Measurements from ENCODE around the gene DLG5.

DNA sequence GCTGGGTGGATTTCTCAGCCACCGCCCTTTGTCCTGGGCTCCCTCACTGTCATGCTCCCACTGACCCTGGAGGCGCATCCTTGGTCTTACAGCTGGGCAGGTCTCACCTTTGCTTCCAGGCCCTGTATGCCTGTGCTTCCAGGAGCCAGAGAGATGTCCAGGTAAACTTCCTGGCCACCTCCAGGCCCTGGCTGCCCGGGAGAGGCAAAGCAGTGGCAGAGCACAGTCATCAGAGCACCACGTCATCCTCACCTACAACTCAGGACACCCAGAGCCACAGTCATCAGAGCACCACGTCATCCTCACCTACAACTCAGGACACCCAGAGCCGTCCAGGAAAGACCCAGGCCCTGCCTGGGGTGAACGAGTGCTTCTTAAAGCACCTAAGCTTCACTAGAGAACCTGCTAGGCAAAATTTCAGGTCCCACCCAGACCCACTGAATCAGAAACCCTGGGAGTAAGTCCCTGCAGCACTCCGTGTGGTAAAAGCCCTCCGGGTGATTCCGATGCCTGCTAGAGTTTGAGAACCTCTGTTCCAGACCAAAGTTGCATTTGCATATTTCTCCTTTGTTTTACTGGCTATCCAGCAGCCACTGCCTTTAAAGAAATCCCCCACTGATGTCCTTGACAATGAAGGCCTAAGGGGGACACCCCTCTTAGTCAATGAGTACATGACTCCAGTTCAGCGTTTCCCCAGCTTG, 62.3 kb downstream of the DLG5 start:
- no peak for TF ChIP-seq CTCF (IDR thresholded peaks at IDR 0.05; ENCODE audit: low read depth, low read length)
- no peak for TF ChIP-seq EZH2phosphoT487 (IDR thresholded peaks at IDR 0.05; ENCODE audit: low read depth)

Measured in OCI-LY3 (cell line).